ENCODE data around the gene BMX. TPM values are rescaled to one million over a fixed set of nuclear protein-coding genes. Genes with fewer than 3 reads are reported as not detected.

The BMX gene
- not detected in 2 replicates for total RNA-seq (2014; rRNA removed; shearing (Covaris generic))
- not detected in 2 replicates for polyA plus RNA-seq (2016; fragmentation: Nextera tagmentation; extraction: Ambion mirVana)

GRCh38 chrX:15500497-15500966 lies at the start of gene BMX:
TSS of gene BMX (plus strand) at chrX:15500807. CDS start at chrX:15508354, 7,547 bp downstream.
- no peak for DNase-seq
- 70 to 77% methylated on average over 13 to 18 of the region's 18 CpGs for WGBS, 2 experiments (ENCODE audit: low coverage in 1 of 2, low lambda C conversion rate in 2 of 2, missing lambda C conversion rate in 2 of 2)
- in situ Hi-C loops (cut with MboI), result no loop called here

GRCh38 chrX:15451913-15452312 lies 48.7 kb upstream of the BMX start:
- no peak overlapping the region for H2AFZ ChIP-seq
- no peaks in the 10 kb centered on the region for H3K9me2 ChIP-seq (ENCODE audit: insufficient read depth)
- H3F3A ChIP-seq (ENCODE audit: insufficient read depth), result no peaks in the 10 kb centered on the region
- DNase-seq, result no peak
- no peaks in the 10 kb centered on the region for H3K9me3 ChIP-seq (ENCODE audit: low read depth)
- H3K9ac ChIP-seq, result no peak overlapping the region
- H3K4me2 ChIP-seq (ENCODE audit: unreplicated experiment), result no peak overlapping the region
- no peaks in the 10 kb centered on the region for H3K79me2 ChIP-seq (ENCODE audit: insufficient read depth)
- no peak overlapping the region for H3K27ac ChIP-seq
- no peak overlapping the region for H3K4me3 ChIP-seq
- H3K4me1 ChIP-seq (ENCODE audit: insufficient read depth), result peaks cover 12% of the 10 kb centered on the region; the same call in 1 of the 2 replicates
- H4K20me1 ChIP-seq (ENCODE audit: insufficient read depth), result no peaks in the 10 kb centered on the region
- WGBS, 2 experiments (ENCODE audit: low coverage in 1 of 2, low lambda C conversion rate in 2 of 2, missing lambda C conversion rate in 2 of 2), result 89 to 92% methylated on average over 1 of the region's 1 CpG
- no peak for TF ChIP-seq EZH2 (IDR thresholded peaks at IDR 0.05; ENCODE audit: insufficient read depth, poor library complexity, severe bottlenecking)
- TF ChIP-seq EZH2phosphoT487 (IDR thresholded peaks at IDR 0.05; ENCODE audit: insufficient read depth, low read depth), result no peak
- in situ Hi-C loops (cut with MboI), result no loop called here
- no peaks in the 10 kb centered on the region for H3K36me3 ChIP-seq (ENCODE audit: low read depth)
- H3K27me3 ChIP-seq (replicated peaks; ENCODE audit: insufficient read depth), result no peaks in the 10 kb centered on the region

More at GRCh38 chrX:15500497-15500966, at the start of gene BMX:
- TF ChIP-seq EZH2 (IDR thresholded peaks at IDR 0.05; ENCODE audit: insufficient read depth, poor library complexity, severe bottlenecking), result no peak
- no peak for TF ChIP-seq EZH2phosphoT487 (IDR thresholded peaks at IDR 0.05; ENCODE audit: insufficient read depth, low read depth)
- Histone ChIP-seq H3K4me1 (ENCODE audit: insufficient read depth) (no peaks in the 10 kb centered on the region), H3K9me2 (ENCODE audit: insufficient read depth) (no peaks in the 10 kb centered on the region), H3K27ac (no peak within 1 kb of the TSS), H3K27me3 (replicated peaks; ENCODE audit: insufficient read depth) (no peaks in the 10 kb centered on the region; the same call in 1 of the 2 replicates), H3K4me2 (ENCODE audit: unreplicated experiment) (no peak within 1 kb of the TSS), H4K20me1 (ENCODE audit: insufficient read depth) (no peaks in the 10 kb centered on the region), H3K79me2 (ENCODE audit: insufficient read depth) (no peaks in the 10 kb centered on the region), H3K9ac (no peak within 1 kb of the TSS), H2AFZ (no peak within 1 kb of the TSS), H3F3A (ENCODE audit: insufficient read depth) (no peaks in the 10 kb centered on the region), H3K9me3 (ENCODE audit: low read depth) (no peaks in the 10 kb centered on the region), H3K4me3 (no peak within 1 kb of the TSS), H3K36me3 (ENCODE audit: low read depth) (no peaks in the 10 kb centered on the region)

GRCh38 chrX:15464704-15465103 lies 35.9 kb upstream of the BMX start:
- Histone ChIP-seq H3K4me1 (ENCODE audit: insufficient read depth) (peaks cover 12% of the 10 kb centered on the region), H3K9me3 (ENCODE audit: low read depth) (no peaks in the 10 kb centered on the region), H3K79me2 (ENCODE audit: insufficient read depth) (no peaks in the 10 kb centered on the region), H2AFZ (no peak overlapping the region), H3K4me2 (ENCODE audit: unreplicated experiment) (no peak overlapping the region), H3F3A (ENCODE audit: insufficient read depth) (no peaks in the 10 kb centered on the region), H3K36me3 (ENCODE audit: low read depth) (no peaks in the 10 kb centered on the region), H3K27ac (no peak overlapping the region), H3K9me2 (ENCODE audit: insufficient read depth) (no peaks in the 10 kb centered on the region), H4K20me1 (ENCODE audit: insufficient read depth) (no peaks in the 10 kb centered on the region), H3K4me3 (no peak overlapping the region), H3K9ac (no peak overlapping the region), H3K27me3 (replicated peaks; ENCODE audit: insufficient read depth) (no peaks in the 10 kb centered on the region)
- peak; percentile 9 for DNase-seq
- in situ Hi-C loops (cut with MboI), result loop anchor here (10.0 kb wide), 1 partner anchor 120 kb away; no protein-coding TSS in a partner anchor
- TF ChIP-seq EZH2 (IDR thresholded peaks at IDR 0.05; ENCODE audit: insufficient read depth, poor library complexity, severe bottlenecking) (no peak), EZH2phosphoT487 (IDR thresholded peaks at IDR 0.05; ENCODE audit: insufficient read depth, low read depth) (no peak)

GRCh38 chrX:15465347-15465746 lies 35.3 kb upstream of the BMX start:
- no peak overlapping the region for H3K27ac ChIP-seq
- no peaks in the 10 kb centered on the region for H4K20me1 ChIP-seq (ENCODE audit: insufficient read depth)
- no peak overlapping the region for H3K4me2 ChIP-seq (ENCODE audit: unreplicated experiment)
- H2AFZ ChIP-seq, result no peak overlapping the region
- H3K9me2 ChIP-seq (ENCODE audit: insufficient read depth), result no peaks in the 10 kb centered on the region
- no peak overlapping the region for H3K9ac ChIP-seq
- no peaks in the 10 kb centered on the region for H3K36me3 ChIP-seq (ENCODE audit: low read depth)
- H3K79me2 ChIP-seq (ENCODE audit: insufficient read depth), result no peaks in the 10 kb centered on the region
- no peak overlapping the region for H3K4me3 ChIP-seq
- no peaks in the 10 kb centered on the region for H3K27me3 ChIP-seq (replicated peaks; ENCODE audit: insufficient read depth)
- no peaks in the 10 kb centered on the region for H3K9me3 ChIP-seq (ENCODE audit: low read depth)
- DNase-seq, result peak; percentile 47
- 0 to 3% methylated on average over 4 of the region's 4 CpGs for WGBS, 2 experiments (ENCODE audit: low coverage in 1 of 2, low lambda C conversion rate in 2 of 2, missing lambda C conversion rate in 2 of 2)
- TF ChIP-seq EZH2phosphoT487 (IDR thresholded peaks at IDR 0.05; ENCODE audit: insufficient read depth, low read depth) (no peak), EZH2 (IDR thresholded peaks at IDR 0.05; ENCODE audit: insufficient read depth, poor library complexity, severe bottlenecking) (no peak)
- no peaks in the 10 kb centered on the region for H3F3A ChIP-seq (ENCODE audit: insufficient read depth)
- H3K4me1 ChIP-seq (ENCODE audit: insufficient read depth), result peaks cover 12% of the 10 kb centered on the region
- in situ Hi-C loops (cut with MboI), result loop anchor here (10.0 kb wide), 1 partner anchor 121 kb away; no protein-coding TSS in a partner anchor

Measured in GM23248 (cell line).